BLaER1 (cell line): ENCODE measurements around the gene CKS1B.
A peak's percentile ranks its signal among the peaks of the same experiment; 100 is the strongest.

Experiments
- H3K27ac ChIP-seq: shearing (Covaris generic); formaldehyde crosslinking; 2 replicates; pipeline ENCODE4 v1.8.1; 2022
- H3K27me3 ChIP-seq: shearing (Covaris generic); formaldehyde crosslinking; 2 replicates; pipeline ENCODE4 v1.8.1; 2022
- H3K36me3 ChIP-seq: shearing (Covaris generic); formaldehyde crosslinking; 2 replicates; pipeline ENCODE4 v1.8.1; 2022
- H3K4me1 ChIP-seq: shearing (Covaris generic); formaldehyde crosslinking; 2 replicates; pipeline ENCODE4 v1.8.1; 2022
- H3K4me2 ChIP-seq: shearing (Covaris generic); formaldehyde crosslinking; 2 replicates; pipeline ENCODE4 v1.8.1; 2022
- H3K4me3 ChIP-seq: shearing (Covaris generic); formaldehyde crosslinking; 2 replicates; pipeline ENCODE4 v1.8.1; 2022
- H3K9ac ChIP-seq: shearing (Covaris generic); formaldehyde crosslinking; 2 replicates; pipeline ENCODE4 v1.8.1; 2022
- H3K9me3 ChIP-seq: shearing (Covaris generic); formaldehyde crosslinking; 2 replicates; pipeline ENCODE4 v1.8.1; 2022
- H4K20me1 ChIP-seq: shearing (Covaris generic); formaldehyde crosslinking; 2 replicates; pipeline ENCODE4 v1.8.1; 2022
- Cebpa-rat ChIP-seq: shearing (Covaris generic); IDR thresholded peaks from 2 replicates; pipeline ENCODE4 v1.8.1; 2022

CKS1B gene

DNA sequence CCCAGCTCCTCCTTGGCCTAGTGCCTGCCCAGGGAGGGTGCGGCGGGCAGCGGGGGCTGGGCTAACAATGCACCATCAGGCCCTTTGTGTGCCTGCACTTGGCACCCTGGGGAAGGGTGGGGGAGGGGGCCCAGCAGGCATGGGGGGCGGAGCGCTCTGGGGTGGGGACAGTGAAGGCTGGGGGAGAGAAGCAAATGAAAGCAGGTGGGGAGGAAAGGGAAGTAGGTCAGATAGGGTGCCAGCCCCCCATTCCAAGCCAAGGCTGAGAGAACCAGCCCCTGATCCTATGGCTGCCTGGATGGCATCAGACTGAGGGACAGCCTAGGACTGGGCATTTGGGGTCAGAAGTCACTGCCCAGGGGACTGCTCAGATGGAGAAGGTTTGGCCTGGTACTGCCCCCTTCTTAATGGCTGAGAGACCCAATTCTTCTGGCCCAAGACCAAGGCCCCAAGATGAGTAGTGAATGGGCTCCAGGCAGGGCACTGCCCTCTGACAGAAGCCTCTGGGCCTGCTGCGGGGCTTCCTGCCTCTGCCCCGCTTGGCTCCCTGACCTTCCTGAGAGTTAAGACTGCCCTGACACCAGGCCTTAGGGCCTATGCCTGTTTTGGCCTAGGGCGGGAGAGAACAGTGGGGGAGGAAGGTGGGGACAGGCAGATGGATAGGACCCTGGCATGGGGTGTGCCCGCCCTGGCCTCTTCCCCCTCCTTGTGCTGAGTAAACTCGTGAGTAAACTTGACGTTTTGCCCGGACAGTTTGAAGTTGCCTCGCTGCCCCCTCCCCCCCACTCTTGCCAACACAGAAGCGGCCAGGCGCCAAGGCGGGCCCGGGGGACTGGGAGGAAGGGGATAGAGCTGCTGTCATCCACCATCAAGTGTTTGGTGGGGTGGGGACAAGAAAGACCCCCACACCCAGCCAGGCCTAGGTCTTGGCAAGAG is 30.9 kb downstream of the CKS1B start:
- Histone ChIP-seq H4K20me1 (peaks cover 16% of the 10 kb centered on the region; the same call in 1 of the 2 replicates), H3K4me1 (peaks cover 63% of the 10 kb centered on the region), H3K4me3 (peak overlapping the region; percentile 95), H3K36me3 (no peaks in the 10 kb centered on the region), H3K4me2 (peak overlapping the region; percentile 100), H3K27ac (peak overlapping the region; percentile 98), H3K27me3 (no peaks in the 10 kb centered on the region), H3K9ac (peak overlapping the region; percentile 95), H3K9me3 (no peaks in the 10 kb centered on the region)
- no peak for TF ChIP-seq Cebpa-rat

DNA sequence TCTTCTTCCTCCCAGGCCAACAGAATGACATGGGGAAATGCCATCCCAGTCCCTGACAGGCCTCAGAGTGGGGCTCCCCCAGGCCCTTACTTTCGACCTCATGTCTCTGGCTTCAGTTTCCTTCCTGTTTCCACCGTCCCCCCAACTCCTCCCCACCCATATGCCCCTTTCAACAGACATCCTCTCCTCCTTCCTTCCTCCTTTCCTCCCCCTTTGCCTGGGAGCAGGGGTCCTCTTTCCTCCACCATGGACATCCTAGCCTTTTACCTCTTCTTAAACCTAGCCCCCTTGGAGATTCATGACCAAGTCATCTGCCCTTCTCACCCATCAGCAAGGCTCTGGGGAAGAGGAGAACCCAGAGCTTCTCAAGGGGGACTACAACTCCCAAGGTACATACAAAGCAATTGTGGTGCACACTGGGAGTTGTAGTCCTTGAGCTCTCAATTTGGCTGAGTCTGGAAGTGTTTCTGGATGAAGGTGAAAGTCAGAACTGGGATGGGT is 32.2 kb downstream of the CKS1B start:
- peak overlapping the region; percentile 100 for H3K4me2 ChIP-seq
- peak overlapping the region; percentile 95; the same call in 1 of the 2 replicates for H3K4me3 ChIP-seq
- no peaks in the 10 kb centered on the region for H3K9me3 ChIP-seq
- peak overlapping the region; percentile 98 for H3K27ac ChIP-seq
- no peaks in the 10 kb centered on the region for H3K27me3 ChIP-seq
- peaks cover 16% of the 10 kb centered on the region; the same call in 1 of the 2 replicates for H4K20me1 ChIP-seq
- H3K4me1 ChIP-seq = peaks cover 76% of the 10 kb centered on the region
- no peak for TF ChIP-seq Cebpa-rat
- peak overlapping the region; percentile 87 for H3K9ac ChIP-seq
- H3K36me3 ChIP-seq = peaks cover 5% of the 10 kb centered on the region; the same call in 1 of the 2 replicates

DNA sequence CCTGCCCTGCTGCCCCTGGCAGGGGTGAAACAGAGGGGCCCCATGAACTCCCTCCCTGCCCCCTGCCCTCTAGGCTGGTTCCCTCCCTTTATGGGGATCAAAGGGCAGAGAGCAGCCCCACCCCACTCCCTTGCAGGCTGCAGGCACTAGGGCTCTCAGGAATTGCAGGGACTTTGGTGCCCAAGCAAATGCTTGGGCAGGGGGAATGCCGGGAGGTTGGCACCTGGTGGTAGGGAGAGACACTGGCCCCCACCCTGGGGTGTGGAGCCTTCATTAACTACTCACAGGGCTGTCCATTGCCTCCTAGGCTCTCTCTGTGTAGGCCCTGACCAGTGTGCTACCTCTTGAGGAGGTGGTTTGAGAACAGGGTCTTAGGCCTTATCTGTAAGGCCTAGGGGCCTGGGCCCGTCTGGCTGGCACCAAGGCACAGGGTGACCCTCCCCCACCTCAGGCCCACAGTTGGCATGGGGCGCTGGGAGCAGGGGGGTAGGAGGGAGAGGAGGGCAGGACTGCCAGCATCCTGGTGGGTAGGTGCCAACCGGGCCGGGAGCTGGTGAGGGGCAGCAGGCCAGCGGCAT is 32.9 kb downstream of the CKS1B start:
- TF ChIP-seq Cebpa-rat = no peak
- Histone ChIP-seq H3K4me3 (peak overlapping the region; percentile 95; the same call in 1 of the 2 replicates), H3K9ac (peak overlapping the region; percentile 71; the same call in 1 of the 2 replicates), H3K9me3 (no peaks in the 10 kb centered on the region), H3K4me2 (peak overlapping the region; percentile 100), H3K27ac (peak overlapping the region; percentile 98), H3K4me1 (peaks cover 82% of the 10 kb centered on the region), H3K36me3 (peaks cover 5% of the 10 kb centered on the region; the same call in 1 of the 2 replicates), H4K20me1 (peaks cover 20% of the 10 kb centered on the region; the same call in 1 of the 2 replicates), H3K27me3 (no peaks in the 10 kb centered on the region)

GRCh38 chr1:155008015-155008941 is 33.8 kb downstream of the CKS1B start:
- TF ChIP-seq Cebpa-rat = no peak
- peaks cover 92% of the 10 kb centered on the region for H3K4me1 ChIP-seq
- H3K36me3 ChIP-seq = peaks cover 5% of the 10 kb centered on the region
- H3K4me3 ChIP-seq = peak overlapping the region; percentile 95; the same call in 1 of the 2 replicates
- H3K27me3 ChIP-seq = no peaks in the 10 kb centered on the region
- H4K20me1 ChIP-seq = peaks cover 29% of the 10 kb centered on the region; the same call in 1 of the 2 replicates
- peak overlapping the region; percentile 71 for H3K9ac ChIP-seq
- peak overlapping the region; percentile 100 for H3K4me2 ChIP-seq
- no peaks in the 10 kb centered on the region for H3K9me3 ChIP-seq
- H3K27ac ChIP-seq = peak overlapping the region; percentile 98

DNA sequence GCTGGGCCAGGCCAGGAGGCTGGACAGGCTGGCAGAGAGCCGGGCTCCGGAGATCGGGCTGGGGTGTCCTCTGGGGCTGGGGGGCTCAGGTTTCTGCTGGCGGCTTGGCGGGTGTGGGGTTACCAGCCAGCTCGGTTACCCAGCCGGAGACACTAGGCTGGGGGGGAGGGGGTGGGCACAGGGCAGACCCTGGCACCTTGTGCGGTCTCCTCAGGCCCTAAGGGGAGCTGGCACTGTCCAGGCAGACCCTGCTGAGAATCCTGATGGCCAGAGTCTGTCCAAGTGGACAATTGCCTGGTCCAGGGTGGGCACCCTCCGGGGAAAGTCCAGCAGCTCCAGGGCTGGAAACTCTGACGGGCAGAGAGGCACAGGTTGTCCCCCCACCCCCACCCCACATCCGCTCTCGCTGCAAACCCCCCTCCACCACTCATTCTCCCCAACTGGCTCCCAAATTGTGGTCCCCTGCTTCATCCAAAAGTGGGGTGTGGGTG is 34.8 kb downstream of the CKS1B start:
- peaks cover 11% of the 10 kb centered on the region for H3K36me3 ChIP-seq
- no peaks in the 10 kb centered on the region for H3K9me3 ChIP-seq
- peak overlapping the region; percentile 100 for H3K4me2 ChIP-seq
- H3K4me1 ChIP-seq = peaks cover 99% of the 10 kb centered on the region
- no peak for TF ChIP-seq Cebpa-rat
- peak overlapping the region; percentile 44; the same call in 1 of the 2 replicates for H3K4me3 ChIP-seq
- H4K20me1 ChIP-seq = peaks cover 35% of the 10 kb centered on the region; the same call in 1 of the 2 replicates
- peak overlapping the region; percentile 98 for H3K27ac ChIP-seq
- H3K9ac ChIP-seq = peak overlapping the region; percentile 71; the same call in 1 of the 2 replicates
- no peaks in the 10 kb centered on the region for H3K27me3 ChIP-seq

GRCh38 chr1:155009742-155010141 is 35.3 kb downstream of the CKS1B start:
- TF ChIP-seq Cebpa-rat = no peak
- H3K27ac ChIP-seq = peak overlapping the region; percentile 78
- H3K36me3 ChIP-seq = peaks cover 16% of the 10 kb centered on the region
- no peaks in the 10 kb centered on the region for H3K27me3 ChIP-seq
- peak overlapping the region; percentile 65; the same call in 1 of the 2 replicates for H3K9ac ChIP-seq
- H3K4me1 ChIP-seq = peaks cover 99% of the 10 kb centered on the region
- H3K9me3 ChIP-seq = no peaks in the 10 kb centered on the region
- H3K4me2 ChIP-seq = peak overlapping the region; percentile 100
- peaks cover 40% of the 10 kb centered on the region; the same call in 1 of the 2 replicates for H4K20me1 ChIP-seq
- H3K4me3 ChIP-seq = peak overlapping the region; percentile 44

DNA sequence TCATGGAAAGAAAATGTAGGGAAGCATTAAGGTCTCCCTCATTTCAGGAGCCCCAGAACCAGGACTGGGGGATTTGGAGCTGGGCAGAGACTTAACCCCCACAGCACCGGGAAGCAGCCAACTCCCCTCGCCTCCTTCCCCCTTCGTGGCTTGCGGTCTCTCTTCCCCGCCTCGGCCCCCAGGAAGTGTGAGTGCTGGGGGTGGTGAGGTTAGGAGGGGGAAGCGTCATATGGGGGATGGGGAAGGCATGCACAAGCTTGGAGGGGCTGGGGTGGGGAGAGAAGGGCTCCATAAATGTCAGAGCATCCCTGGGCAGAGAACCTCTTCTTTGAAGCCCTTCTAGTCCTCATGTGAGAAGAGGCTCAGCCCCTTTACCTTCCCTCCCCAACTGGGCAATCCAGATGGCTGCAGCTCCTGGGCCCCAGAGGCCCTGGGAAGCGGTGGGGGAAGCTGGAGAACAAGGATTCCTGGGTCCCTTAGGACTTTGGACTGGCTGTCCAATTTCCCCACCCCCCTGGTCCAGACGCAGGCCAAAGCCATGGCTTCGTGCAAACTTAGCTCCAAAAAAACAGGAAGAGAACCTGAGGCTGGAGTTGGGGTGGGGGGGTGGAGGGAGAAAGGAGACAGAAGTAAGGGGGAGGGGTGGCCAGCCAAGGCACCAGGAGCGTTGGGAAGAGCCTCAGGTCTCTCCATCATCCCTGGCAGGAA is 35.9 kb downstream of the CKS1B start:
- TF ChIP-seq Cebpa-rat = no peak
- Histone ChIP-seq H3K27ac (peak overlapping the region; percentile 78), H3K9me3 (no peaks in the 10 kb centered on the region), H3K9ac (peak overlapping the region; percentile 65), H3K27me3 (no peaks in the 10 kb centered on the region), H3K4me3 (peak overlapping the region; percentile 44), H3K4me1 (peaks cover 99% of the 10 kb centered on the region), H3K36me3 (peaks cover 22% of the 10 kb centered on the region), H4K20me1 (peaks cover 46% of the 10 kb centered on the region; the same call in 1 of the 2 replicates), H3K4me2 (peak overlapping the region; percentile 100)

- H3K36me3 ChIP-seq = peaks cover 28% of the 10 kb centered on the region
- H3K9me3 ChIP-seq = no peaks in the 10 kb centered on the region
- no peaks in the 10 kb centered on the region for H3K27me3 ChIP-seq
- H4K20me1 ChIP-seq = peaks cover 53% of the 10 kb centered on the region; the same call in 1 of the 2 replicates
- H3K9ac ChIP-seq = peak overlapping the region; percentile 65
- peak overlapping the region; percentile 100 for H3K4me2 ChIP-seq
- peak overlapping the region; percentile 25; the same call in 1 of the 2 replicates for H3K4me3 ChIP-seq
- H3K4me1 ChIP-seq = peaks cover 99% of the 10 kb centered on the region
- no peak for TF ChIP-seq Cebpa-rat
- H3K27ac ChIP-seq = peak overlapping the region; percentile 78
Measured at GRCh38 chr1:155011004-155011416, 36.5 kb downstream of the CKS1B start.
